Measurements from ENCODE around the gene RNPEPL1. TPM values are rescaled to one million over a fixed set of nuclear protein-coding genes. Genes with fewer than 3 reads are reported as not detected.

The RNPEPL1 gene
- total and polyA plus RNA-seq, 2 experiments from 2014 or later: 11.1 to 23.0 TPM

DNA sequence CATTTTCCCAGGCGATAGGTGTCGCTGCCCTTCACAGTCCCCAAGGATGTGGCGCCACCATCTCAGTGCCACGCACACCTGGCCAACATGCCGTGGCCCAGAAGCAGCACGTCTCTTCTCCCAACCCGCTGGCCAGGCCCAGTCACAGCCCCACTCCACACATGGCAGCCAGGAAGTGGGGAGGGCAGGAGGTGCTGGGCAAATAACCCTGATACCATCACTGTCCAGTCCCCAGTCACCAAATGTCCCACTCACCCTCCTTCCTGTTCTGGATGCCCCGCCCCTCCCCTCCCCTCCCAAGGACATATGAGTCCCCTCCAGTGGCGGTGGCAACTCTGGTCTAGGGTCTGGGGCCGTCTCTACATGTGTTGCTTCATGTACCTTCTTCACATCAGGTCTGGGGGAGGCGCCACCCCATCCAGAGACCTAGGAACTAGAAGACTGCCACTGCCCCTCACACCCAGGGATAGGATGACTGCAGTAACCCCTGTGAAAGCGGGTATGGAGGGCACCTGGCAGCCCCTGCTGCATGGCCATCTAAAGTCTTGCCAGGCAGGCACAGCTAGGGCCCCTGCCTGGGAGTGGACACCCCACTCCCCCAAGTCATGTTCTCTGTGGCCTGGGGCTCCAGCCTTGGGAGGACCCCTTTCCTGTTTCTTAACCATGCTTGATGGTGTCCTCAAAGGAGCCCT is 10.9 kb downstream of the RNPEPL1 start:
- Histone ChIP-seq H3K9me2 (ENCODE audit: insufficient read depth) (no peaks in the 10 kb centered on the region), H3K9me3 (ENCODE audit: low read depth) (no peaks in the 10 kb centered on the region), H3K4me1 (ENCODE audit: insufficient read depth) (peaks cover 11% of the 10 kb centered on the region), H3K79me2 (ENCODE audit: insufficient read depth) (peaks cover 67% of the 10 kb centered on the region), H3F3A (ENCODE audit: insufficient read depth) (peaks cover 25% of the 10 kb centered on the region), H4K20me1 (ENCODE audit: insufficient read depth) (no peaks in the 10 kb centered on the region; the same call in 1 of the 2 replicates), H3K9ac (peak overlapping the region; percentile 65; the same call in 1 of the 2 replicates), H3K27ac (peak overlapping the region; percentile 80), H3K36me3 (ENCODE audit: low read depth) (no peaks in the 10 kb centered on the region; the same call in 1 of the 2 replicates), H3K27me3 (replicated peaks; ENCODE audit: insufficient read depth) (no peaks in the 10 kb centered on the region), H3K4me2 (ENCODE audit: unreplicated experiment) (no peak overlapping the region), H2AFZ (no peak overlapping the region), H3K4me3 (no peak overlapping the region)
- TF ChIP-seq EZH2 (IDR thresholded peaks at IDR 0.05; ENCODE audit: insufficient read depth, poor library complexity, severe bottlenecking) (no peak), EZH2phosphoT487 (IDR thresholded peaks at IDR 0.05; ENCODE audit: insufficient read depth, low read depth) (no peak)
- DNase-seq: no peak
- WGBS, 2 experiments (ENCODE audit: low coverage in 1 of 2, low lambda C conversion rate in 2 of 2, missing lambda C conversion rate in 2 of 2): 90 to 96% methylated on average over 12 of the region's 12 CpGs
- in situ Hi-C loops (cut with MboI): no loop called here

DNA sequence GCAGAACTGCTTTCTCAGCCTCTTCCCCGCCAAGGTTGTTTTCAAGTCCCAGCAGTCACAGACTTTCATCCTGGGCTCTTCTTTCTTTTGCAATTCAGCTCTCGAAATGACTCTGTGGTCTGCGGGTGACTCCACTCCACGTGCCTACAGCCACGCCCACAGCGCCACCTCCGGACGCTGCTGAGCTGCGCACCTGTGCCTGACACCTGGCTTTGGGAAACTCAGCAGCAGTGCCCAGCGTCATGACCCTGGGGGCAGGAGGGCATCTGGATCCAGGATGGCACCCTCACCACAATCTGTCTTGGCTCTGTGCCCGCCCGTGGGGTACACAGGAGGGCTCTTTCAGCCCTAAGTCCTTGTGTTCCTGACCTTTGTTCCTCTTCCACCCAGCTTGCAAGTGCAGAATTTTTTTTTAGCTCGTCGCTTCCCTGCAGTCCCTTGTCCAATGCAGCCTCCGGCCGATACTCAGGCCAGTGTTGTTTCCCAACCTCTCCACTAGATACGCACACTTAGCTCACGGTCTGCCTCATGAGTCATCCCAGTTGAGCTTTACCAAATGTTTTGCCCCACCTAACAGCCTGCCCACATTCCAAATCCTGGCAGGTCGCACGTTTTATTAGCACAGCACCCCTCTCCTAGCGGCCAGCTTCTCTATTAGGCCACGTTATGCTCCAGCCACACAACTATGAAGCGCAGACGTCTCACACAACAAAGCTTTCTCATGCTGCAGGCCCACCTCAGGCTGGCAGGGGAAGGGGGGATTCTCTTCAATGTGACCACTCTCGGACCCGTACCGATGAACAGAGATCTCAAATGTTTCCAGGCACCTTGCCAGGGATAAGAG is 11.7 kb downstream of the RNPEPL1 start:
- no peak overlapping the region for H2AFZ ChIP-seq
- no peaks in the 10 kb centered on the region; the same call in 1 of the 2 replicates for H4K20me1 ChIP-seq (ENCODE audit: insufficient read depth)
- H3K9me3 ChIP-seq (ENCODE audit: low read depth): no peaks in the 10 kb centered on the region
- no peaks in the 10 kb centered on the region; the same call in 1 of the 2 replicates for H3K36me3 ChIP-seq (ENCODE audit: low read depth)
- peak overlapping the region; percentile 45 for H3K4me2 ChIP-seq (ENCODE audit: unreplicated experiment)
- H3K4me1 ChIP-seq (ENCODE audit: insufficient read depth): peaks cover 18% of the 10 kb centered on the region
- H3K9ac ChIP-seq: peak overlapping the region; percentile 65
- 33 to 36% methylated on average over 27 of the region's 27 CpGs for WGBS, 2 experiments (ENCODE audit: low coverage in 1 of 2, low lambda C conversion rate in 2 of 2, missing lambda C conversion rate in 2 of 2)
- H3K27ac ChIP-seq: peak overlapping the region; percentile 80
- TF ChIP-seq EZH2 (IDR thresholded peaks at IDR 0.05; ENCODE audit: insufficient read depth, poor library complexity, severe bottlenecking): no peak
- no peak for TF ChIP-seq EZH2phosphoT487 (IDR thresholded peaks at IDR 0.05; ENCODE audit: insufficient read depth, low read depth)
- H3K27me3 ChIP-seq (replicated peaks; ENCODE audit: insufficient read depth): no peaks in the 10 kb centered on the region
- peak; percentile 97 for DNase-seq
- peak overlapping the region; percentile 22; the same call in 1 of the 2 replicates for H3K4me3 ChIP-seq
- H3K79me2 ChIP-seq (ENCODE audit: insufficient read depth): peaks cover 75% of the 10 kb centered on the region
- peaks cover 25% of the 10 kb centered on the region for H3F3A ChIP-seq (ENCODE audit: insufficient read depth)
- no peaks in the 10 kb centered on the region for H3K9me2 ChIP-seq (ENCODE audit: insufficient read depth)
- in situ Hi-C loops (cut with MboI): no loop called here

DNA sequence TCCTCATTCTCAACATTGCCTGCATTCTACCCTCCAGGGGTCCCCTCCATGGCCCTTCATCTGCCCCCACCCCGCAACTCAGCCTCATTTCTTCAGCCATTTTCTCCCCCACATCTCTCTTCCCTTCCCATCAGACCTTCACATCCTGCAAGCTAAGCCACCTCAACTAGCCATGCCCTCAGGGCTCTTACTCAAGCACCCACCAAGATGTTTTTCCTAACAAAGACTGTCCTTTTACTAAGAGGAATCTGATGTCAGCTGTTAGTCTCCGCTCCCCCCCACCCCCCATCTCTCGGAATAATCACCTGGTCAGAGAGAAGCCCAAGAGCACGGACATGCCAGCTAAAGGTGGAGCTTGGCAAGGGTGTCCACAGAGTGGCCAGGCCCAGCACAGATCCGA is 13.5 kb downstream of the RNPEPL1 start:
- Histone ChIP-seq H3K9me2 (ENCODE audit: insufficient read depth) (no peaks in the 10 kb centered on the region), H3K9me3 (ENCODE audit: low read depth) (no peaks in the 10 kb centered on the region), H3K4me3 (no peak overlapping the region), H3K9ac (no peak overlapping the region), H3K4me1 (ENCODE audit: insufficient read depth) (peaks cover 23% of the 10 kb centered on the region), H4K20me1 (ENCODE audit: insufficient read depth) (no peaks in the 10 kb centered on the region; the same call in 1 of the 2 replicates), H3K36me3 (ENCODE audit: low read depth) (no peaks in the 10 kb centered on the region), H3K79me2 (ENCODE audit: insufficient read depth) (peaks cover 79% of the 10 kb centered on the region), H2AFZ (no peak overlapping the region), H3K4me2 (ENCODE audit: unreplicated experiment) (no peak overlapping the region), H3K27ac (no peak overlapping the region), H3K27me3 (replicated peaks; ENCODE audit: insufficient read depth) (no peaks in the 10 kb centered on the region), H3F3A (ENCODE audit: insufficient read depth) (peaks cover 25% of the 10 kb centered on the region)
- no peak for TF ChIP-seq EZH2phosphoT487 (IDR thresholded peaks at IDR 0.05; ENCODE audit: insufficient read depth, low read depth)
- no peak for TF ChIP-seq EZH2 (IDR thresholded peaks at IDR 0.05; ENCODE audit: insufficient read depth, poor library complexity, severe bottlenecking)
- no peak for DNase-seq
- in situ Hi-C loops (cut with MboI): no loop called here
- 83 to 84% methylated on average over 5 of the region's 5 CpGs for WGBS, 2 experiments (ENCODE audit: low coverage in 1 of 2, low lambda C conversion rate in 2 of 2, missing lambda C conversion rate in 2 of 2)

DNA sequence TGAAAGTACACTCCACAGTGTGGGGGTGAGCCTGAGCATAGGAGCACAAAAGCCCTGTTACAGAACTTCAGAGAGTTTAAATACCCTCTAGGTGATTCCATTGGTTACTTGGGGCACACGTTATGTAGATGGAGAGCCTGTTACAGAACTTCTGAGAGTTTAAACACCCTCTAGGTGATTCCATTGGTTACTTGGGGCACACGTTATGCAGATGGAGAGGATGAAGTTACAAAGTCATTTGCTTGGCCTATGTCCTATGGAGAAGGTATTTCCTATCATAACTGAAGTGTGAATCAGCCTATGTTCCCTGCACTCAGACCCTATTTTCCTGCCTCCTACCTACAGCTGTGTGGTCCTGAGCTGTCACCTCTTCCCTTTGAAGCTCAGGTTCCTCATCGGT is 14.5 kb downstream of the RNPEPL1 start:
- Histone ChIP-seq H3F3A (ENCODE audit: insufficient read depth) (peaks cover 25% of the 10 kb centered on the region), H3K9ac (no peak overlapping the region), H3K9me3 (ENCODE audit: low read depth) (no peaks in the 10 kb centered on the region), H4K20me1 (ENCODE audit: insufficient read depth) (no peaks in the 10 kb centered on the region; the same call in 1 of the 2 replicates), H3K79me2 (ENCODE audit: insufficient read depth) (peaks cover 82% of the 10 kb centered on the region), H3K27ac (no peak overlapping the region), H3K4me2 (ENCODE audit: unreplicated experiment) (peak overlapping the region; percentile 9), H3K4me1 (ENCODE audit: insufficient read depth) (peaks cover 28% of the 10 kb centered on the region), H3K27me3 (replicated peaks; ENCODE audit: insufficient read depth) (no peaks in the 10 kb centered on the region), H2AFZ (no peak overlapping the region), H3K4me3 (no peak overlapping the region), H3K9me2 (ENCODE audit: insufficient read depth) (no peaks in the 10 kb centered on the region), H3K36me3 (ENCODE audit: low read depth) (no peaks in the 10 kb centered on the region)
- WGBS, 2 experiments (ENCODE audit: low coverage in 1 of 2, low lambda C conversion rate in 2 of 2, missing lambda C conversion rate in 2 of 2): 62 to 66% methylated on average over 3 of the region's 3 CpGs
- TF ChIP-seq EZH2phosphoT487 (IDR thresholded peaks at IDR 0.05; ENCODE audit: insufficient read depth, low read depth) (no peak), EZH2 (IDR thresholded peaks at IDR 0.05; ENCODE audit: insufficient read depth, poor library complexity, severe bottlenecking) (no peak)
- no peak for DNase-seq
- in situ Hi-C loops (cut with MboI): no loop called here

Measured in GM23248 (cell line).